Aorta (tissue), 5 donors: ENCODE results near the gene MYO18B. TPM values are rescaled to one million over a fixed set of nuclear protein-coding genes. Genes with fewer than 3 reads are reported as not detected.

Experiments used
- ATAC-seq: fragments of 200-7000 bp; cut with Tn5 transposase; one replicate; pipeline ENCODE4 v1.9.1; 2022; ENCODE audit warnings: moderate library complexity; ENCODE audit not compliant: low FRiP score
- DNase-seq, 2 donors: peaks; one replicate each; pipeline ENCODE4 v3.0.0-alpha.2; 2020
- H3K27ac ChIP-seq, 2 donors: one replicate each; pipeline ENCODE4 v1.5.1; 2013; ENCODE audit warnings: low read length in 2 of 2, mild to moderate bottlenecking in 2 of 2, moderate library complexity in 2 of 2, control low read depth in 1 of 2, inconsistent platforms in 1 of 2, low read depth in 1 of 2
- H3K27me3 ChIP-seq, 2 donors: one replicate each; pipeline ENCODE4 v1.6.1; 2013; ENCODE audit warnings: control low read depth in 1 of 2, low read length in 1 of 2, mild to moderate bottlenecking in 1 of 2, moderate library complexity in 1 of 2; ENCODE audit not compliant: insufficient read depth in 2 of 2, control insufficient read depth in 1 of 2
- H3K36me3 ChIP-seq, 2 donors: one replicate each; pipeline ENCODE4 v1.6.1; 2013; ENCODE audit warnings: control low read depth in 1 of 2, low read length in 1 of 2, mild to moderate bottlenecking in 1 of 2; ENCODE audit not compliant: insufficient read depth in 2 of 2, control insufficient read depth in 1 of 2
- H3K4me1 ChIP-seq, 2 donors: one replicate each; pipeline ENCODE4 v1.6.1; 2013; ENCODE audit warnings: low read length in 2 of 2, control low read depth in 1 of 2, mild to moderate bottlenecking in 1 of 2, moderate library complexity in 1 of 2; ENCODE audit not compliant: insufficient read depth in 2 of 2, control insufficient read depth in 1 of 2
- H3K4me3 ChIP-seq, 2 donors: one replicate each; pipeline ENCODE4 v1.5.1; 2013; ENCODE audit warnings: low read length in 2 of 2, control low read depth in 1 of 2, mild to moderate bottlenecking in 1 of 2
- H3K9me3 ChIP-seq: one replicate; pipeline ENCODE4 v1.6.1; 2013; ENCODE audit warnings: mild to moderate bottlenecking, low read length; ENCODE audit not compliant: control insufficient read depth
- WGBS, 2 donors: extraction: QIAGEN DNeasy Blood & Tissue Kit; methylation state at CpG; one replicate each; pipeline ENCODE4 v1.1.7; 2013; 5-methylcytosine and 5-hydroxymethylcytosine counted together
- intact Hi-C, 2 donors: fragments of 100-400 bp; cut with DNase I; formaldehyde crosslinking; loops; one replicate each; pipeline versions ENCODE4 v1.14.2 to v1.15.0; 2022
- polyA plus RNA-seq, 2 donors: library from polyadenylated mRNA; stranded (reverse); fragments of 200-250 nt; gene quantifications; one replicate each; pipeline ENCODE4 v1.2.3, GENCODE V29; 2013
- total RNA-seq, 2 donors: library from RNA; stranded (reverse); fragmentation: NEBNext Ultra II Directional; extraction: Animal tissue kit (Norgen Biotek cat#: 25700); gene quantifications; one replicate each; pipeline ENCODE4 v1.2.1, GENCODE V29; 2021
- donor health status: healthy with polysubstance abuse.
- donor health status: Bipolar disorder and iron deficiency.
- donor health status: DM: no; HTN: no; CAD: no.
- donor health status: DM: no; HTN: no; CAD: no.
- donor health status: DM: yes; HTN: yes; CAD: no.

Gene MYO18B
- total and polyA plus RNA-seq, 4 donors, result 10.1 to 31.6 (median 22.1) TPM

- H3K27me3 ChIP-seq, result no peaks in the 10 kb centered on the region
- no peak overlapping the region for H3K4me3 ChIP-seq
- ATAC-seq, result peak; percentile 22
- intact Hi-C loops, result no loop called here
- H3K9me3 ChIP-seq, result no peaks in the 10 kb centered on the region
- no peaks in the 10 kb centered on the region for H3K4me1 ChIP-seq
- H3K36me3 ChIP-seq, result peaks cover 8 to 12% of the 10 kb centered on the region in 2 donors
- no peak overlapping the region for H3K27ac ChIP-seq
- 78 to 83% methylated on average over 8 of the region's 8 CpGs for WGBS, 2 donors
- no peak for DNase-seq
Observed at GRCh38 chr22:25902402-25902801, 160.4 kb downstream of the MYO18B start.

- Histone ChIP-seq H3K4me3 (no peak overlapping the region), H3K36me3 (peaks cover 5 to 12% of the 10 kb centered on the region in 2 donors), H3K4me1 (no peaks in the 10 kb centered on the region), H3K27ac (no peak overlapping the region), H3K27me3 (no peaks in the 10 kb centered on the region), H3K9me3 (no peaks in the 10 kb centered on the region)
- 53 to 55% methylated on average over 6 of the region's 6 CpGs for WGBS, 2 donors
- DNase-seq (no peak), ATAC-seq (no peak)
- intact Hi-C loops, result no loop called here
Observed at GRCh38 chr22:25903294-25903693, 161.3 kb downstream of the MYO18B start.

- Histone ChIP-seq H3K36me3 (peaks cover 0 to 12% of the 10 kb centered on the region in 2 donors), H3K9me3 (no peaks in the 10 kb centered on the region), H3K4me3 (no peak overlapping the region), H3K27ac (no peak overlapping the region), H3K27me3 (no peaks in the 10 kb centered on the region), H3K4me1 (no peaks in the 10 kb centered on the region)
- 88 to 92% methylated on average over 13 of the region's 13 CpGs for WGBS, 2 donors
- DNase-seq (no peak), ATAC-seq (no peak)
- intact Hi-C loops, result no loop called here
Observed at GRCh38 chr22:25908212-25908611, 166.2 kb downstream of the MYO18B start.

- H3K4me3 ChIP-seq, result no peak overlapping the region
- 86 to 88% methylated on average over 2 of the region's 2 CpGs for WGBS, 2 donors
- H3K27ac ChIP-seq, result no peak overlapping the region
- H3K36me3 ChIP-seq, result peaks cover 0 to 10% of the 10 kb centered on the region in 2 donors
- no peaks in the 10 kb centered on the region for H3K27me3 ChIP-seq
- H3K4me1 ChIP-seq, result no peaks in the 10 kb centered on the region
- intact Hi-C loops, result loop anchor here in 1 of 2 donors (1.0 kb wide), 1 partner anchor 34 kb away; no protein-coding TSS in a partner anchor
- ATAC-seq, result no peak
- H3K9me3 ChIP-seq, result no peaks in the 10 kb centered on the region
- no peak for DNase-seq
Observed at GRCh38 chr22:25908755-25909154, 166.8 kb downstream of the MYO18B start.

- intact Hi-C loops, result loop anchor here in 1 of 2 donors (1.0 kb wide), 1 partner anchor 32 kb away; no protein-coding TSS in a partner anchor
- no peaks in the 10 kb centered on the region for H3K9me3 ChIP-seq
- H3K4me3 ChIP-seq, result no peak overlapping the region
- H3K36me3 ChIP-seq, result peaks cover 0 to 9% of the 10 kb centered on the region in 2 donors
- WGBS, 2 donors, result 61 to 66% methylated on average over 7 of the region's 7 CpGs
- no peaks in the 10 kb centered on the region for H3K4me1 ChIP-seq
- DNase-seq (no peak), ATAC-seq (no peak)
- H3K27me3 ChIP-seq, result no peaks in the 10 kb centered on the region
- no peak overlapping the region for H3K27ac ChIP-seq
Observed at GRCh38 chr22:25909614-25910387, 167.8 kb downstream of the MYO18B start.

GRCh38 chr22:25911243-25911972, 169.4 kb downstream of the MYO18B start:
- H3K4me3 ChIP-seq, result no peak overlapping the region
- no peak for DNase-seq
- no peaks in the 10 kb centered on the region for H3K4me1 ChIP-seq
- 66 to 70% methylated on average over 7 of the region's 7 CpGs for WGBS, 2 donors
- ATAC-seq, result no peak
- no peaks in the 10 kb centered on the region for H3K9me3 ChIP-seq
- peaks cover 2 to 9% of the 10 kb centered on the region in 2 donors for H3K36me3 ChIP-seq
- no peaks in the 10 kb centered on the region for H3K27me3 ChIP-seq
- intact Hi-C loops, result no loop called here
- no peak overlapping the region for H3K27ac ChIP-seq

- WGBS, 2 donors, result 56 to 57% methylated on average over 4 of the region's 4 CpGs
- Histone ChIP-seq H3K4me1 (no peaks in the 10 kb centered on the region), H3K9me3 (no peaks in the 10 kb centered on the region), H3K27me3 (no peaks in the 10 kb centered on the region), H3K36me3 (peaks cover 4 to 14% of the 10 kb centered on the region in 2 donors), H3K4me3 (no peak overlapping the region), H3K27ac (no peak overlapping the region)
- no peak for DNase-seq
- intact Hi-C loops, result no loop called here
- ATAC-seq, result no peak
Observed at GRCh38 chr22:25919452-25919851, 177.5 kb downstream of the MYO18B start.

- H3K27ac ChIP-seq, result no peak overlapping the region
- WGBS, 2 donors, result 90 to 94% methylated on average over 10 of the region's 10 CpGs
- no peaks in the 10 kb centered on the region for H3K9me3 ChIP-seq
- peaks cover 2 to 14% of the 10 kb centered on the region in 2 donors for H3K36me3 ChIP-seq
- ATAC-seq, result no peak
- no peaks in the 10 kb centered on the region for H3K27me3 ChIP-seq
- DNase-seq, result no peak
- intact Hi-C loops, result no loop called here
- H3K4me1 ChIP-seq, result no peaks in the 10 kb centered on the region
- H3K4me3 ChIP-seq, result no peak overlapping the region
Observed at GRCh38 chr22:25922141-25922540, 180.2 kb downstream of the MYO18B start.
